ENCODE data around the gene GNA12. TPM values are rescaled to one million over a fixed set of nuclear protein-coding genes. Genes with fewer than 3 reads are reported as not detected.

The GNA12 gene
- total RNA-seq, 2 donors from 2014 or later = 16.7 to 19.8 TPM

- ATAC-seq = no peak
- Mint-ChIP-seq H3K27ac (no peak overlapping the region), H3K9me3 (no peaks in the 10 kb centered on the region), H3K36me3 (peaks cover 0 to 4% of the 10 kb centered on the region in 2 donors)
- no peak for DNase-seq (ENCODE audit: low spot score in 2 of 2)
Measured at GRCh38 chr7:2786607-2787116, 57.4 kb downstream of the GNA12 start.

DNA sequence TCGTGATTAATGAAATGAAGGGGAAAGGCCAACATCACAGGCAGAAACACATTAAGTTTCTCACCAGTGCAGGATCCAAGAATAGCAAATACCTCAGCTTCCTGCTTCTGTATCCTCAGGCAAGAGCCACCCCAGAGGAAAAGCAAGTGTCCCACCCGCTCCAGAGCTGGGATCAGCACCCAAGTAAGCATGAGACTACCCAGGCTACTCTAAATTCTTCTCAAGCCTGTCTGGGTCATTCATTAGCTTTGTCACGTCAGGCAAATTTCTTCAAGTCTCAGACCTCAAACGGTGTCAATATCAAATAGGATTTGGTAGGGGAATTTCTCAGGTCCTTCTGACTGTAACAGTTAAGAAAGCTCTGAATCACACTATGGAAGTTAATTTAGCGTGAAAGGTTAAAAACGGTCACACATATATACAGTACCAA is 59.0 kb downstream of the GNA12 start:
- DNase-seq (ENCODE audit: low spot score in 2 of 2) (no peak), ATAC-seq (peak; percentile 46 to 64)
- peak overlapping the region in 1 of 2 donors; percentile 23 for H3K27ac Mint-ChIP-seq
- no peaks in the 10 kb centered on the region for H3K9me3 Mint-ChIP-seq
- peaks cover 0 to 6% of the 10 kb centered on the region in 2 donors for H3K36me3 Mint-ChIP-seq

GRCh38 chr7:2782565-2782964 is 61.5 kb downstream of the GNA12 start:
- Mint-ChIP-seq H3K27ac (peak overlapping the region in 1 of 2 donors; percentile 71), H3K9me3 (no peaks in the 10 kb centered on the region), H3K36me3 (peaks cover 0 to 6% of the 10 kb centered on the region in 2 donors)
- no peak for DNase-seq (ENCODE audit: low spot score in 2 of 2)
- peak; percentile 85 to 98 for ATAC-seq

DNA sequence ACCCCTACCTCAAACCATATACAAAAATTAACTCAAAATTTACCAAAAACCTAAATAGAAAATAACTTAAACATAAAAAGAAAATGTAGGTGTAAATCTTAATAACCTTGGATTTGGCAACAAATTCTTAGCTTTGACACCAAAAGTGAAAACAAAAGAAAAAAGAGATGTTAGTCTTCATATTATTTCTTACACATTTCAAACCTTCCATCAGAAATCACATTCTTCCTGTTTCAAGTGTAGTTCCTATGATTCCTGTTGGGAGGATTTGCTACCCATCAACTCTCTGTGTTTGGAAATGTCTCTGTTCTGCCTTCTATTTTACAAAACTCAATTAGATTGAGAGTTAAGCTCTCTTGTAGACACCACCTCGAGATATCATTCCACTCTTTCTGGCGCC is 62.0 kb downstream of the GNA12 start:
- peak overlapping the region in 1 of 2 donors; percentile 71 for H3K27ac Mint-ChIP-seq
- no peak for ATAC-seq
- no peak for DNase-seq (ENCODE audit: low spot score in 2 of 2)
- H3K9me3 Mint-ChIP-seq = no peaks in the 10 kb centered on the region
- H3K36me3 Mint-ChIP-seq = peaks cover 0 to 6% of the 10 kb centered on the region in 2 donors

- no peaks in the 10 kb centered on the region for H3K9me3 Mint-ChIP-seq
- DNase-seq (ENCODE audit: low spot score in 2 of 2) (no peak), ATAC-seq (no peak)
- H3K27ac Mint-ChIP-seq = no peak overlapping the region
- H3K36me3 Mint-ChIP-seq = peaks cover 0 to 6% of the 10 kb centered on the region in 2 donors
Measured at GRCh38 chr7:2781636-2782035, 62.5 kb downstream of the GNA12 start.

DNA sequence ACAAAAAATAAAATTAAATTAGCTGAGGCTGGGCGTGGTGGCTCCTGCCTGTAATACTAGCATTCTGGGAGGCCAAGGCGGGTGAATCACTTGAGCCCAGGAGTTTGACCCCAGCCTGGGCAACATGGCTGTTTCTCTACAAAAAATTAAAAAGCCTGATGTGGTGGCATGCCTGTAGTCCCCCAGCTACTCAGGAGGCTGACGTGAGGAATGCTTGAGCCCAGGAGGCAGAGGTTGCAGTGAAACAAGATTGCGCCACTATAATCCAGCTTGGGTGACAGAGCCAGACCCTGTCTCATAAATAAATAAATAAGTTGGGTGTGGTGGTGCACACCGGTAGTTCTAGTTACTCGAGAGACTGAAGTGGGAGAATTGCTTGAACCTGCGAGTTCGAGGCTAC is 65.1 kb downstream of the GNA12 start:
- H3K9me3 Mint-ChIP-seq = no peaks in the 10 kb centered on the region
- DNase-seq (ENCODE audit: low spot score in 2 of 2) = no peak
- H3K27ac Mint-ChIP-seq = no peak overlapping the region
- peaks cover 0 to 6% of the 10 kb centered on the region in 2 donors for H3K36me3 Mint-ChIP-seq
- ATAC-seq = no peak

GRCh38 chr7:2777898-2778535 is 66.1 kb downstream of the GNA12 start:
- Mint-ChIP-seq H3K27ac (peak overlapping the region; percentile 9 to 38), H3K9me3 (no peaks in the 10 kb centered on the region), H3K36me3 (peaks cover 0 to 6% of the 10 kb centered on the region in 2 donors)
- ATAC-seq (no peak), DNase-seq (ENCODE audit: low spot score in 2 of 2) (no peak)

DNA sequence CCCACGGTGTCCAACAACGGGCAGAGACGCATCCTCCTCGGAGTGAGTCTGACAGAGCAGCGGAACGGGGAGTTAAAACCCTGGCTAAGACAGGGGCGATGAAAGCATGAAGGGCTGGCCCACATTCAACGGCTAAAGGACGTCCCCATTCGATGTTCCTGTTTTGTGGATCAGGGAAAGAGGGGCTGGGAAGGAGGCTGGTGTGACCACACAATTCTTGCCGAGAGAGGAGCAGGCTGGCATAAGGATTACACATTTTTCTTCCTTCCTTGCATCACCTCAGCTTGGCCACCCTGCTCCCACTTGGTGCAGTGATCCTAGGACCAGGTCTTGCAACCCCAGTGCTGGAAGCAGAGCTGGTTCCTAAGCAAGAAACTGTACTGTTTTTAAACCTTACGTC is 67.7 kb downstream of the GNA12 start:
- ATAC-seq (no peak), DNase-seq (ENCODE audit: low spot score in 2 of 2) (no peak)
- Mint-ChIP-seq H3K9me3 (no peaks in the 10 kb centered on the region), H3K27ac (peak overlapping the region in 1 of 2 donors; percentile 31), H3K36me3 (peaks cover 7% of the 10 kb centered on the region in 2 donors)

DNA sequence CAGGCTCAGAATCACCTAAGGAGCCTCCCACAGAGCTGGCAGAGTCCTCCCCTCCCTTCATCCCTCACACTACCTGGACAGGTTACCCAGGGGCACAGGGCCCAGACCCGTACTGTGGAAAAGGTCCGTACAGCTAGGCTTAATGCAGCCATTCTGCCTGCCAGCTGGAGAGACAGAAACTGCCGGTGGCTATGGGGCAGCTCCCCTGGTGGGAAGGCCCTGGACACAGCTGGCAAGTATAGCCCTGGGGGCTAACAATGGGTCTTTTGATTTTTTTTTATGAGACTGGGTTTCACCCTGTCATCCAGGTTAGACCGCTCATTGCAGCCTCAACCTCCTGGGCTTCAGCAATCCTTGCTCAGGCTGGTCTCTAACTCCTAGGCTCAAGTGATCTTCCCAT is 68.3 kb downstream of the GNA12 start:
- H3K27ac Mint-ChIP-seq = no peak overlapping the region
- H3K9me3 Mint-ChIP-seq = no peaks in the 10 kb centered on the region
- DNase-seq (ENCODE audit: low spot score in 2 of 2) = no peak
- ATAC-seq = no peak
- H3K36me3 Mint-ChIP-seq = peaks cover 9 to 11% of the 10 kb centered on the region in 2 donors

GRCh38 chr7:2775376-2775775 is 68.7 kb downstream of the GNA12 start:
- ATAC-seq = no peak

GRCh38 chr7:2774935-2775334 is 69.2 kb downstream of the GNA12 start:
- no peaks in the 10 kb centered on the region for H3K9me3 Mint-ChIP-seq
- peaks cover 11 to 14% of the 10 kb centered on the region in 2 donors for H3K36me3 Mint-ChIP-seq
- no peak for ATAC-seq
- peak overlapping the region; percentile 11 to 12 for H3K27ac Mint-ChIP-seq
- DNase-seq (ENCODE audit: low spot score in 2 of 2) = no peak

More at GRCh38 chr7:2775376-2775775, 68.7 kb downstream of the GNA12 start:
- peaks cover 11% of the 10 kb centered on the region in 2 donors for H3K36me3 Mint-ChIP-seq
- peak overlapping the region; percentile 11 to 12 for H3K27ac Mint-ChIP-seq
- DNase-seq (ENCODE audit: low spot score in 2 of 2) = no peak
- H3K9me3 Mint-ChIP-seq = no peaks in the 10 kb centered on the region

GRCh38 chr7:2774280-2774679 is 69.8 kb downstream of the GNA12 start:
- ATAC-seq (no peak), DNase-seq (ENCODE audit: low spot score in 2 of 2) (no peak)
- Mint-ChIP-seq H3K9me3 (no peaks in the 10 kb centered on the region), H3K36me3 (peaks cover 11 to 14% of the 10 kb centered on the region in 2 donors), H3K27ac (no peak overlapping the region)

- Mint-ChIP-seq H3K27ac (peak overlapping the region in 1 of 2 donors; percentile 68), H3K9me3 (no peaks in the 10 kb centered on the region), H3K36me3 (peaks cover 11 to 14% of the 10 kb centered on the region in 2 donors)
- DNase-seq (ENCODE audit: low spot score in 2 of 2) (no peak), ATAC-seq (no peak)
Measured at GRCh38 chr7:2773608-2774007, 70.5 kb downstream of the GNA12 start.

- H3K27ac Mint-ChIP-seq = peak overlapping the region; percentile 68 to 72
- peaks cover 11 to 14% of the 10 kb centered on the region in 2 donors for H3K36me3 Mint-ChIP-seq
- no peaks in the 10 kb centered on the region for H3K9me3 Mint-ChIP-seq
- DNase-seq (ENCODE audit: low spot score in 2 of 2) (no peak), ATAC-seq (no peak)
Measured at GRCh38 chr7:2771274-2771731, 72.8 kb downstream of the GNA12 start.

- Mint-ChIP-seq H3K36me3 (no peaks in the 10 kb centered on the region), H3K9me3 (no peaks in the 10 kb centered on the region), H3K27ac (no peak overlapping the region)
- ATAC-seq (no peak), DNase-seq (ENCODE audit: low spot score in 2 of 2) (no peak)
Measured at GRCh38 chr7:2764621-2765020, 79.5 kb downstream of the GNA12 start.

- Mint-ChIP-seq H3K36me3 (no peaks in the 10 kb centered on the region), H3K27ac (no peak overlapping the region), H3K9me3 (no peaks in the 10 kb centered on the region)
- ATAC-seq (no peak), DNase-seq (ENCODE audit: low spot score in 2 of 2) (no peak)
Measured at GRCh38 chr7:2763597-2763996, 80.5 kb downstream of the GNA12 start.

- Mint-ChIP-seq H3K9me3 (no peaks in the 10 kb centered on the region), H3K36me3 (no peaks in the 10 kb centered on the region), H3K27ac (no peak overlapping the region)
- DNase-seq (ENCODE audit: low spot score in 2 of 2) (no peak), ATAC-seq (no peak)
Measured at GRCh38 chr7:2761801-2762497, 82.2 kb downstream of the GNA12 start.

All from activated naive CD4-positive, alpha-beta T cell treated with anti-CD3 and anti-CD28 coated beads, Interleukin-2, amount 50 U/mL, for 72 hours (primary cell).